DMS 273 (cell line): ENCODE results near the gene MYCT1.

Source experiments
- DNase-seq: peaks from one replicate; lab custom pipeline; 2025; ENCODE audit not compliant: unreplicated experiment; lab: John Stamatoyannopoulos, UW

The MYCT1 gene

DNA sequence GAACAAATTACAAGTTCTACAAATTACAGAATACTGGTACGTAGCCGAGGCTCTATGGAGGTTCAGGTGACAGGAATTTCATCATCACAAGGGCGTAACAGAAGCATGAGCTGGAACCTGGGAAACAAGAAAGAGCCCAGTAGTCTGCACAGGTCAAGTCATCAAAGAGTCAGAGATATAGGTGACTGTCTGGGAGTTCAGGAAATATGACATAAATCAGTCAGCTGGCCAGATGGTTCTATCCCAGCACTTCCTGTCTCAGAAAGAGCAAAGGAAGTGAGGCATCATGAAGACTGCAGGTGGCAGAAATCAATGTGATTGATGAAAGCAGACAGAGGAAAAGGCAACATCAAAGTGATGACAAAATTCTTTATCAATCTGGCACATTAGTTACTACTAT, 23.3 kb downstream of the MYCT1 start:
- no peak for DNase-seq

DNA sequence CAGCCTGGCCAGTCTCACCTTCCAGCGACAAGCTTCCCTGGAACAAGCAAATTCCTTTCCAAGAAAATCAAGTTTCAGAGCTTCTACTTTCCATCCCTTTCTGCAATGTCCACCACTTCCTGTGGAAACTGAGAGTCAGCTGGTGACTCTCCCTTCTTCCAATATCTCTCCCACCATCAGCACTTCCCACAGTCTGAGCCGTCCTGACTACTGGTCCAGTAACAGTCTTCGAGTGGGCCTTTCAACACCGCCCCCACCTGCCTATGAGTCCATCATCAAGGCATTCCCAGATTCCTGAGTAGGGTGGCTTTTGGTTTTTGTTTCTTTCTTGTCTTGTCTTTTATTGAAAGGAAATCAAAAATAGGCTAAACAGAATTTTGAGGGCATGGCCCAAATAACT, 24.3 kb downstream of the MYCT1 start:
- no peak for DNase-seq

DNA sequence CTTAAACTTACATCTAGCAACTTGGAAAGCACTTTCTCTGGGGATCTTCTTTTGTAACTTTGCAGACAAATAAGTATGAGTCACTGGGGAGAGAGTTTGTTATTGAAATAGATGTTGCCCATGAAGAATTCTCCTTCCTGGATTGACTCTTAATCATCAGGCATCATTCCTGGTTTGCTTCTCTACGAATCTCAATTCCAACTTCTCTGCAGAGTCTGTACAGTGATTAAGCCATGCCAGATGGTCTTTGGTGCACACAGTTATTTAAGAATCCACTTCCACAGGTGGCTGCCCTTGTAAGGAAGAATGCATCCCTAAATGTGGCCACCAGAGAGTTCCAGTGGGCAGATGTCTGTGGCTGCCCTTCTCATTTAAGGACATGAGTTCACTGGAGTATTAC, 25.7 kb downstream of the MYCT1 start:
- DNase-seq: no peak

DNA sequence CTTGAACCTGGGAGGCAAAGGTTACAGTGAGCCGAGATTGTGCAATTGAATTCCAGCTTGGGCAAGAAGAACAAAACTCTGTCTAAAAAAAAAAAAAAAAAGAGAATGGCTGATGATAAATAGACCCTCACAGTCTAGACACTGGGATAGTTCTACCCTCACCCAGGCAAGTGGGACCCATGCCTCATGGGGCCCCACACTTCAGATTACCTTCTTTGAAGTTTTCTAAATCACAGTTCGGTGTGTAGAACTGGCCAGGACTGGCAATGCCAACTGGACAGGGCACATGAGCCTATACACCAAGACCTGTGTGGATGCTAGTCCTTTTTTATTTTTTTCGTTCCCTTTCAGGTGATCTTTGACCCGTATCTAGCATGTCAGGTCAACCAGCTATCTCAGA, 28.6 kb downstream of the MYCT1 start:
- DNase-seq: no peak

DNA sequence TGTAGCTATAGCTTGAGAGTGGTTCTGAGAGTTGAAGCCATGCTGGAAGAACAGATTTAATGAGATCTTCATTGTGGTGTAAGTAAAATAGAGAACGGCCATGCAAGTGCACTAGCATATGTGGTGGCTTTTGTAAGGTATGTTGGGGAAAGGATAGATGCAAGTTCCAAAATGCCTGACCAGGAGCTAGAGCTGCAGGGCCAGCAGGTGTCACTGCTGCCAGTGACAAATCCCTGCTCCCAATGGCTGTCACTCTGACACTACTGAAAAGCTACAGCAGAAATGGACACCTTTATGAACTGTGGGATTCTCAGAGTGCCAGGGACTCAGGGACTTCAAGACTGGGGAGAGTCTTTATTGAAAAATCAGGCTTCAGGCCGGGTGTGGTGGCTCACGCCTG, 29.8 kb downstream of the MYCT1 start:
- no peak for DNase-seq

DNA sequence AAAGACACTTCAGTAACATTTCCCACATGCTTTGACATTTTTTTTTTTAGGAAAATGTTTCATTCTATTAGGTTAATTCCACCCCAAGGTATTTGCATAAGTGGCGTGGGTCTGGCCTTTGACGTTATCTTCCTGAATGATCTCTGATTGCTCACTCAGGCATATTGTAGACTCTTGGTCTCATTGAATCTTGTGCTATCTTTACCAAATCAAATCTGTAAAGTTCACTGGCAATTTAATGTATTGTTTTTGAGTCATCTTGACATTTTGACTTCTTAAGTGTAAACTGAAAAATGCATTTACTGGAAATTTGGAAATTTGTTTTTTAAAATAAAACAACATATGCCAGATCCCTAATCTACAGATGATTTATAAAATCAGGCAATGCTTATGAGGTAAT, 36.9 kb downstream of the MYCT1 start:
- no peak for DNase-seq

DNA sequence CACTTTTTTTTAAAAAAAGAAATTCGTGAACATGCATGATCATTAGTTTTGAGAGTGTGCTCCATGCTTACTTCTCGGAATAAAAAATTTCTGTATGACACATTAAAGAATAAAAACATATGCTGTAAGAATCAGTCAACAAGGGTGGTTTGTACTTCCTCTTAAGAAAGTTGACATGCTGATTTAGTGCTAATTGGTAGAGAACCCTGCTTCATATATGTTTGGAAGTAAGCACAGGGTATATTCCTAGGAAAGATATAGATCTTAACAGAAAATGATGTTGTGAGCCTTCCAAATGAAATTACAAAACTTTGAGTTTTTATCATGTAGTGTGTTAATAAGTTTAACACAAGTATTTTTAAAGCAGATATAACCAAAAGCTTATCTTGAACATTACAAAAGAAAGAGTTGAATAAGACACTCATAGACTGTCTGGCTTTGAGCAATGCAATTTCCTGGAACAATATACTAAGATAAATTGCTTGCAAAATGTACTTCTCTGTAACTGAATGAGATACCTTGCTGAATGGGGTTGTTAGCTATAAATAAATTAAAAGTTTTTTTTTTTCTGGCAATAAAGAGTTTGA, 39.1 kb downstream of the MYCT1 start:
- DNase-seq: no peak

DNA sequence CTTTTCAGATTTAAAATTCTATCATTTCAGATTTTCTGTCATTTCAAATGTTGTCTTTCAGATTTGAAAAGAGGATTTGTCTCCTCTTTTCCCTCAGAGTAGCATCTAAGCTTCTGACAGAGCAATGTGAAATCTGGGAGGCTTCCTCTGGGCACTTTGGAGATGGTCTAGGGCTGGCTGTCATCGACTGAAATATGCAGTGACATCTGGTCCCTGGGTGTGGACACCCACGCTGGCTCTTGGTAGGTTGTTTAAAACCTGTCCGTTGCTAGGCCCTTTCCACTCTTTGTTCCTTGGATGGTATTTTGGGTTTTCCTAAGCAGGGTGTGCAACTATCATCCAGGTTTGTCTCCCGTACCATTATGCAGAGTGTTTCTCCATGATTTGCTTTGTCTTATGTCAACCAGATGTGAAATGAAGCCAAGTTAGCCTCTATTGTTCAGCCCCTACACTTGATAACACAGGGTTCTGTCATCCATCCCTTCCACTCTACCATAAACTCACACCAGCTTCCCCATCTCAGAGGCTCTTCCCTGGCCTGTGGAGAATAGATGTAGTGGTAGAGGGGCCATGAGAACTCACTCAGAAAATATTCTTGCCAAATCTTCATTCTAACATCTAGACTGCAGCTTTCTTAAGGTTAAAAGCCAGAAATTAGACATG, 47.9 kb downstream of the MYCT1 start:
- no peak for DNase-seq

DNA sequence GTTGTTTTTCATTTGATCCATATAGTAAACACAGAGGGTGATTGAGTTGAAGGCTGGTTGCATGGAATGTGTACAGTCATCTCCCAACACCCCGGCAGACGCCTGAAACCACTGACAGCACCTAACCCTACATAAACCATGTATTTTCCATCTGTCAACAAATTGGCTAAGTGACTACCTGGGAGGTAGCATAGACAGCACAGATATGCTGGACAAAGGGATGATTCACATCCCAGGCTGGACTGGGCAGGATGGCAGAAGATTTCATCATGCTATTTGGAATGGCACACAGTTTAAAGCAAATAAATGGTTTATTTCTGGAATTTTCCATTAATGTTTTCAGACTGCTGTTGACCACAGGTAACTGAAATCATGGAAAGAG, 48.5 kb downstream of the MYCT1 start:
- no peak for DNase-seq

DNA sequence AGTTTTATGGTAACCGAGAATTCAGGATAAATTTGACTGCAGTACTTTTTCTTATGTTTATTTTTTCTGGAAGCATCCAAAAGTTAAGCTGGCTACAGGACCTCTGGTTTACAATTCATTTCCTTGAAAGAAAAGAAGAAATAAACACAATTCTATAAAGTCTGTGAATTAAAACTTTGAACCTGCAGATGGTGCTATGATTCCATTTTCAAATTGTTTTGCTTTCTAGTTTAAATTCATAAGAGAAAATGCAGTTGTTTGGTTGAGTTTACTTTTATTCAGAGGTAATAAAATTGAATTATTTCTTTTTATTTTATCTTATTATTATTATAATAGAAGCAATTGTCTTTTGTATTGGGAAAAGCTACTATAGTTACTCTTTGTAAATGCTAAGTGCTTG, 51.1 kb downstream of the MYCT1 start:
- DNase-seq: peak; percentile 32

DNA sequence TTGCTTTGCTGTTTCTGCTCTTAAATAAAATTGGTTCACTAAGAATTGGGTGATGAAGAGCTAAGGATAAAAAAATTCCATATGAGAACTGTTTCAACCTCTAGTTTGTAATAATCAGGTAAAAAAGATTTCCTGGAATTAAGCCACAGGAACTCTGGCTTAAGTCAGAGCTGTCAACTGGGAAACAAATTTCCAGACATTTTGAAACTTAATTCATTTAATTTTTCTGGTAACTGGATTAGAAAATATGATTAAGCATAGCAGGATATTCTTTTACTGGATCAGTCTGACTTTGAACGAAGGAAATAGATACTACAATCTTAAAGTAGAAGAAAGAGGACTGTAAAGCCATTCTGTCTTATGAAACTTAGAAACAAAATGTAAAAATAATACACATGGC, 51.6 kb downstream of the MYCT1 start:
- DNase-seq: no peak

DNA sequence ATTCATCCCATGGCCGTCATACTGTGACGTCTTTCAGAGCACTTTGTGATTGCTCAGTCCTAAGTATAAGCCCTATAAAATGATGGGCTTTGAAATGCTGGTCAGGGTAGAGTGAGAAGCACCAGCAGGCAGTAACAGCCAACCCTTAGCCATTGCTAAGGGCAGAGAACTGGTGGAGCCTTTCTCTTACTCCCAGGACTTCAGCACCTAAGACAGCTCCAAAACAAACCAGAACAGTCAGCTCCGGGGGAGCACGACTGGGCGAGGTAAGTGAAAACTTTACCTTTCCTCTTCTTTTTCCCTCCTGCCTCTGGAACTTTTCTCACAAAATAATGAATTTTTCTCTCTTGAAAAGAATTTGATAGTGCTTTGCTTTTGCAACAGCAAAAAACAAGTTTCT, 53.0 kb downstream of the MYCT1 start, which contains the start of gene VIP:
VIP (plus strand) TSS at position 104 of the 400 bp plus-strand sequence. CDS start 1,381 bp downstream, outside the sequence.
- DNase-seq: peak; percentile 14

DNA sequence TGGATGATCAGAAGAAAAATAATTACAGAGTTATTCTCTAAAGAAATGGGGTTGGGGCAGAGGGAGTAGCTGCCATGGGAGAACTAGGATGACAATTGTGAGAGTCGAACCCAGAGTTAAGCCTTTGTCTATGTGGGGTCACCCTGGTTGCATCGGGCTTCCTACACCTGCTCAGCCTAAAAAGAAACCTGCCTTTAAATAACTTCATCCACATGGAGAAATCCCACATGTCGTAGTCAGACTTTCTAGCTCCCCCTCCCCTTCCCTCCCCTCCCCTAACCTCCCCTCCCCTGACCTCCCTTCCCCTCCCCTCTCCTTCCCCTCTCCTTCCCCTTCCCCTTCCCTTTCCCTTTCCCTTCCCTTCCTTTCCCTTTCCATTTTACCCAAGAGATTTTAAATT, 67.6 kb downstream of the MYCT1 start:
- DNase-seq: no peak

DNA sequence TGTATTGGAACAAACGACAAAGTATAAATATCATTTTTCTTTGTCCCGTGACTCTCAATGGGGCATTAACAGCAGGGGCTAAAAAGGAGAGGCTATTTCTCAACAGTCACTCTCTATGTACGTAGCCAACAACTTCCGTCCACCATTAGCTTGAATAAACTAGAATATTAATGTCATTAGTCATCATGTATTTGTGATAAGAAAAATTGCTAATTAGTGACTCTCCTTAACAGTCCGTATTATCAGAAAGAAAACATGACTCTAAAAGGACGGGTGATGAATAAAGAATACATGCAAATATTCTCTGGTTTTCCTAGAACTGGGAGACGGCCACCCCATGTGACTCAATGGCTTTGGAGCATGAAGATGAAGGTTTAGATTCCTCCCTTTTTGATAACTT, 71.5 kb downstream of the MYCT1 start:
- DNase-seq: no peak

DNA sequence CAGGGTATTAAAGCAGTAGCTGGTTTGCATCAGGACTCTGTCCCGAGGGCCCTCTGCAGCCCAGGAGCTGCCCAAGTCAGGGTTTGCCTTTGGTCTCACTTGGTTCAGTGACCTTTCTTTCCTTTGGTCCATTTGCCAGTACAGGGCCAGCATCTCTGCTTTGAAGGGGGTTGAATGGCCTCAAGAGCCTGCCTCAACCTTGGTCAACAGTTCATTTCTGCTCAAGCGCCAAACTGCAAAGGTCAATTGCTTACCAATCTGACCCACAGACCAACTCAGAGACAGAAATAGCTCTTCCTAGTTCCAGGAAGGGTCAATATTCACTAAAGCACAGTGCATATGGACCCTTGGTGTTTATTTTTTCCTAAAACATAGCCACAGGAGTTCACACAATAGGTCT, 72.3 kb downstream of the MYCT1 start:
- no peak for DNase-seq

DNA sequence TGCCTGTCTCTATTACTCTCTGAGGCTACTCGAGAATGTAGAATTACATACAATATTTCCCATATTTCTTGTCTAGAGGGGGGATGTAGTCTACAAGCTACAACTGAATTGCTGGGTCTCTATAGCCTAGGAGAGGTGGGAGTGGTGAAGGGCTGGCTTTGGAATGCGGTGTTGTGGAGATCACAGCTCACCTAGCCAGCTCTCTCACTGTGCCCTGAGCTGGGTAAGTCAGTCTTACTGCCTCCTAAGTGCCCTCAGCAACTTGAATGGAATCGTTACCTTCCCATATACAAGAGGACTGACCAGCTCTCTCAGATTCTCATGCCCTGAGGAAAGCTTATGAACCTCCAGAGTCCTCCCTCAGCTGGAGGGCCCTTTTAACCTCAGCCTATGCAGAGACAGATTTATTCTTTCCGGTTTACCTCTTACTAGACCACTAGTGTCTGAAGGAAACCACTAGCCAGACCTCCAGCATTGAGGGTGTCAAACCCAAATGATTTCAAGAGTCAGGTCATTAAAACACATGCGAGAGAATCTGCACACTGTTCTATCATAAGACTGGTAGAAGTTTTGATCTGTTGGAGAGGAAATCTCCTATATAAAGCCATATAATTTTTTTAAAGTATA, 73.5 kb downstream of the MYCT1 start:
- no peak for DNase-seq
